Adrenal gland (tissue), 5 donors: ENCODE measurements around the gene NBAS.

Source experiments
- POLR2A ChIP-seq, 2 donors: fragments of 450-650 bp; IDR thresholded peaks; one replicate each; pipeline ENCODE4 v1.6.1; 2017; ENCODE audit warnings: antibody characterized with exemption in 2 of 2, mild to moderate bottlenecking in 2 of 2, moderate library complexity in 1 of 2
- TF ChIP-seq, protein P1 (sequence below), 6 experiments: fragments of 450-650 bp in 4 of 6; fragments of 200-600 bp in 2 of 6; sonication (generic) in 1 of 6; IDR thresholded peaks; 1 replicate in 5 of 6; 2 replicates in 1 of 6; pipeline versions ENCODE4 v1.5.1 to v1.8.0; 2016 to 2021; ENCODE audit warnings: antibody characterized with exemption in 6 of 6, mild to moderate bottlenecking in 2 of 6, moderate library complexity in 1 of 6
- donor health status: DM: no; HTN: no; CAD: no.

GRCh38 chr2:15120631-15121030 lies 440.5 kb downstream of the NBAS start:
- TF ChIP-seq, protein P1, sequence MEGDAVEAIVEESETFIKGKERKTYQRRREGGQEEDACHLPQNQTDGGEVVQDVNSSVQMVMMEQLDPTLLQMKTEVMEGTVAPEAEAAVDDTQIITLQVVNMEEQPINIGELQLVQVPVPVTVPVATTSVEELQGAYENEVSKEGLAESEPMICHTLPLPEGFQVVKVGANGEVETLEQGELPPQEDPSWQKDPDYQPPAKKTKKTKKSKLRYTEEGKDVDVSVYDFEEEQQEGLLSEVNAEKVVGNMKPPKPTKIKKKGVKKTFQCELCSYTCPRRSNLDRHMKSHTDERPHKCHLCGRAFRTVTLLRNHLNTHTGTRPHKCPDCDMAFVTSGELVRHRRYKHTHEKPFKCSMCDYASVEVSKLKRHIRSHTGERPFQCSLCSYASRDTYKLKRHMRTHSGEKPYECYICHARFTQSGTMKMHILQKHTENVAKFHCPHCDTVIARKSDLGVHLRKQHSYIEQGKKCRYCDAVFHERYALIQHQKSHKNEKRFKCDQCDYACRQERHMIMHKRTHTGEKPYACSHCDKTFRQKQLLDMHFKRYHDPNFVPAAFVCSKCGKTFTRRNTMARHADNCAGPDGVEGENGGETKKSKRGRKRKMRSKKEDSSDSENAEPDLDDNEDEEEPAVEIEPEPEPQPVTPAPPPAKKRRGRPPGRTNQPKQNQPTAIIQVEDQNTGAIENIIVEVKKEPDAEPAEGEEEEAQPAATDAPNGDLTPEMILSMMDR (IDR thresholded peaks at IDR 0.05): no peak
- TF ChIP-seq POLR2A (IDR thresholded peaks at IDR 0.05): no peak
